Trophoblast cell (in vitro differentiated cells and primary cell): Measurements from ENCODE around the gene KIF1C.

Experiments used
- DNase-seq, 2 donors: peaks; one replicate each; pipeline ENCODE4 v3.0.0-alpha.2; 2016
- H2AFZ ChIP-seq: 2 replicates; pipeline ENCODE4 v1.6.1; 2013; ENCODE audit warnings: low read length, moderate library complexity, mild to moderate bottlenecking; ENCODE audit not compliant: insufficient read depth, poor library complexity
- H2AK5ac ChIP-seq: 2 replicates; pipeline ENCODE4 v1.6.1; 2013; ENCODE audit warnings: mild to moderate bottlenecking, low read length
- H2BK120ac ChIP-seq: 2 replicates; pipeline ENCODE4 v1.6.1; 2013; ENCODE audit warnings: low read length, mild to moderate bottlenecking, moderate library complexity; ENCODE audit not compliant: insufficient read depth, poor library complexity
- H2BK12ac ChIP-seq: 2 replicates; pipeline ENCODE4 v1.6.1; 2013; ENCODE audit warnings: mild to moderate bottlenecking, low read length, moderate library complexity
- H2BK5ac ChIP-seq: 2 replicates; pipeline ENCODE4 v1.6.1; 2013; ENCODE audit warnings: low read length, low read depth, moderate library complexity, mild to moderate bottlenecking; ENCODE audit not compliant: poor library complexity
- H3K14ac ChIP-seq: 2 replicates; pipeline ENCODE4 v1.6.1; 2013; ENCODE audit warnings: mild to moderate bottlenecking, low read length
- H3K18ac ChIP-seq: 2 replicates; pipeline ENCODE4 v1.6.1; 2013; ENCODE audit warnings: mild to moderate bottlenecking, low read length
- H3K23ac ChIP-seq: 2 replicates; pipeline ENCODE4 v1.6.1; 2013; ENCODE audit warnings: low read length
- H3K27ac ChIP-seq: 2 replicates; pipeline ENCODE4 v1.5.1; 2013; ENCODE audit warnings: low read depth, mild to moderate bottlenecking, inconsistent platforms, low read length, moderate library complexity
- H3K27me3 ChIP-seq: 2 replicates; pipeline ENCODE4 v1.6.1; 2013; ENCODE audit warnings: inconsistent platforms, mild to moderate bottlenecking, low read length, moderate library complexity; ENCODE audit not compliant: insufficient read depth
- H3K36me3 ChIP-seq, 2 experiments: 1 replicate in 1 of 2; 2 replicates in 1 of 2; pipeline ENCODE4 v1.6.1; 2013; ENCODE audit warnings: low read length in 2 of 2, mild to moderate bottlenecking in 2 of 2, moderate library complexity in 1 of 2; ENCODE audit not compliant: insufficient read depth in 2 of 2, control insufficient read depth in 1 of 2
- H3K4ac ChIP-seq: 2 replicates; pipeline ENCODE4 v1.6.1; 2013; ENCODE audit warnings: low read depth, mild to moderate bottlenecking, low read length, moderate library complexity
- H3K4me1 ChIP-seq, 2 experiments: 1 replicate in 1 of 2; 2 replicates in 1 of 2; pipeline ENCODE4 v1.6.1; 2013; ENCODE audit warnings: low read length in 2 of 2, mild to moderate bottlenecking in 2 of 2, moderate library complexity in 1 of 2; ENCODE audit not compliant: insufficient read depth in 2 of 2, control insufficient read depth in 1 of 2
- H3K4me2 ChIP-seq: 2 replicates; pipeline ENCODE4 v1.6.1; 2013; ENCODE audit warnings: inconsistent platforms, mild to moderate bottlenecking, low read length, moderate library complexity
- H3K4me3 ChIP-seq: 2 replicates; pipeline ENCODE4 v1.5.1; 2013; ENCODE audit warnings: mild to moderate bottlenecking, low read depth, low read length, inconsistent platforms
- H3K79me1 ChIP-seq: one replicate; pipeline ENCODE4 v1.6.1; 2013; ENCODE audit warnings: low read length
- H3K79me2 ChIP-seq: 2 replicates; pipeline ENCODE4 v1.6.1; 2013; ENCODE audit warnings: low read length, mild to moderate bottlenecking; ENCODE audit not compliant: control insufficient read depth, insufficient read depth, poor library complexity
- H3K9ac ChIP-seq: 2 replicates; pipeline ENCODE4 v1.6.1; 2013; ENCODE audit warnings: mild to moderate bottlenecking, low read length
- H3K9me3 ChIP-seq: 2 replicates; pipeline ENCODE4 v1.6.1; 2013; ENCODE audit warnings: low read depth, mild to moderate bottlenecking, control low read depth, inconsistent platforms, low read length; ENCODE audit not compliant: insufficient read depth
- H4K12ac ChIP-seq: 2 replicates; pipeline ENCODE4 v1.6.1; 2013; ENCODE audit warnings: low read depth, mild to moderate bottlenecking, low read length, moderate library complexity
- H4K8ac ChIP-seq: 2 replicates; pipeline ENCODE4 v1.6.1; 2013; ENCODE audit warnings: low read depth, mild to moderate bottlenecking, low read length, moderate library complexity
- H4K91ac ChIP-seq: one replicate; pipeline ENCODE4 v1.6.1; 2013; ENCODE audit warnings: low read depth, mild to moderate bottlenecking, low read length, moderate library complexity
- WGBS: extraction: QIAGEN DNeasy Blood & Tissue Kit; methylation state at CpG from one replicate; pipeline ENCODE4 v1.1.7; 2013; ENCODE audit warnings: missing lambda C conversion rate; ENCODE audit not compliant: insufficient read length, insufficient coverage; ENCODE audit errors: extremely low coverage; 5-methylcytosine and 5-hydroxymethylcytosine counted together

KIF1C gene

GRCh38 chr17:4982305-4982704 is 15.4 kb upstream of the KIF1C start:
- Histone ChIP-seq H4K12ac (no peak overlapping the region), H3K18ac (no peak overlapping the region), H3K27ac (no peak overlapping the region), H3K4me3 (no peak overlapping the region), H3K4ac (no peak overlapping the region), H3K4me2 (no peak overlapping the region), H4K8ac (no peak overlapping the region), H3K4me1 (peaks cover 8% of the 10 kb centered on the region in 2 experiments), H3K27me3 (no peaks in the 10 kb centered on the region), H3K23ac (no peak overlapping the region), H3K79me2 (peaks cover 3% of the 10 kb centered on the region), H3K14ac (no peak overlapping the region), H2AK5ac (no peak overlapping the region), H2BK12ac (no peak overlapping the region), H2AFZ (no peak overlapping the region), H2BK5ac (no peak overlapping the region), H3K79me1 (peaks cover 7% of the 10 kb centered on the region), H3K9ac (no peak overlapping the region), H3K9me3 (no peaks in the 10 kb centered on the region), H2BK120ac (no peak overlapping the region), H3K36me3 (peaks cover 38 to 40% of the 10 kb centered on the region in 2 experiments), H4K91ac (no peak overlapping the region)
- no CpG with 5 or more reads among the region's 5 CpGs for WGBS
- DNase-seq, result no peak

DNA sequence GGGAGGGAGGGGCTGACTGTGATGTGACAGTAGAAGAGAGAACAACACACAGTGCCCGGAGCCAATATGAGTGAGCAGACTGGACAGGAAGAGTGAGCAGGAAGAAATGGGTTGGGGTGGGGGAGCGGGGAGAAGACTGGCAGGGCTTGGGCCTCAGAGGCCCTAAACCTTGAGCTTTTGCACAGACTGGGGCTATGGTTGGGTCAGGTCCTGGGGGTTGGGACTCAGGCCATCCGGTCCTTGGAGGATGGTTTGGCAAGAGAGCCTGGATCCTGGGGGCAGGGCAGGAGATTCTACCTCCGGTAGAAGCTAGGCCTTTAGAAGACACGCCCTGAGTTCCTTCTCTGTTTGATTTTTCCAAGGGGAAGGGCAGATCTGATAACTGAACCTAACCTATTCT is 11.3 kb upstream of the KIF1C start:
- Histone ChIP-seq H2BK5ac (no peak overlapping the region), H3K27me3 (no peaks in the 10 kb centered on the region), H4K8ac (peak overlapping the region; percentile 17), H4K12ac (peak overlapping the region; percentile 2), H2BK120ac (no peak overlapping the region), H3K4me1 (peaks cover 16 to 19% of the 10 kb centered on the region in 2 experiments), H3K4me3 (no peak overlapping the region), H3K4ac (peak overlapping the region; percentile 27), H3K36me3 (peaks cover 11 to 16% of the 10 kb centered on the region in 2 experiments), H3K27ac (no peak overlapping the region), H2AK5ac (no peak overlapping the region), H3K9ac (no peak overlapping the region), H3K4me2 (peak overlapping the region; percentile 81), H3K79me2 (peaks cover 7% of the 10 kb centered on the region), H3K18ac (no peak overlapping the region), H3K9me3 (no peaks in the 10 kb centered on the region), H3K79me1 (peaks cover 14% of the 10 kb centered on the region), H3K14ac (no peak overlapping the region), H2AFZ (no peak overlapping the region), H4K91ac (no peak overlapping the region), H2BK12ac (no peak overlapping the region), H3K23ac (no peak overlapping the region)
- no CpG with 5 or more reads among the region's 5 CpGs for WGBS
- no peak for DNase-seq

DNA sequence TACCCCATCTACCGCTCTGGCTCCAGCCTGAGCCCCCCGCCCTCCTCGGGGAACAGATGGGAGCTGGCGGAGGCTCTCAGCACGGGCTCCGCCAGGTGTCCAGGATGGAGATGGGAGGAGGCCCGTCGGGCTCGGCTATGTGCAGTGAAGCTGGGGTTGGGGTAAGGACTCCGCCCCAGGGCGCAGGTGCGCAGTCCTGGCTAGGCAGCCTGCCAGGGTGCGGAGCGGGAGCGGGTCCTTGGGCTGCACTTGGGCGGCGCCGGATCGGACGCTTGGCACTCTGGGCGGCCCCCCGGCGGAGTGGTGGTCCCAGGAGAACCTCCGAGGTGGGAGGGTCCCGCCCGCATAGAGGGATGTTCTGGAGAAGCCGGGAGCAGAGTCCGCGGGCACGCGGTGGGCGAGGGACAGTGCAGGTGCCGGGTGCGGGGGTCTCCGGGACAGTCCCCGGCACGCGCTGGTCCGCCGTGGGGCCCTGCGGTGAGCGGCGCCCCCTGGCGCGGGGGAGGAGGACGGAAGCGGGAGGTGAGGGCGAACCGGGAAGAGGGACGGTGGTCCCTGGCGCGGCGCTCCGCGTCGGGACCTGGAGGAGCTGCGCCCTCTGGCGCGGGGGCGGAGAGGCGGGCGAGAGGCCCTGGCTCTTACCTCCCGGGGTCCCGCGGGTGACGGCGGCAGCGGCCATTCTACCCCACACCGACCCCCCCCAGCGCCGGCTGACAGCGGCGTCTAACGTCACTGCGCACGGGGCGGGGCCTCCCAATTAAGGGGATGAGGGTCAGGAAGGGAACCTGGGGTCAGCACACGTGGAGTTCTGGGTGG is 10.6 kb upstream of the KIF1C start, which contains the start of gene CAMTA2:
Gene CAMTA2 (minus strand): TSS at position 725 of the 816 bp plus-strand sequence. CDS start 1,453 bp downstream, outside the sequence.
- WGBS, result no CpG with 5 or more reads among the region's 78 CpGs
- Histone ChIP-seq H3K23ac (no peak within 1 kb of the TSS), H3K27me3 (no peaks in the 10 kb centered on the region), H3K4ac (peak within 1 kb of the TSS; percentile 66), H2BK12ac (no peak within 1 kb of the TSS), H2AFZ (peak within 1 kb of the TSS; percentile 73), H2BK120ac (peak within 1 kb of the TSS; percentile 52), H3K4me3 (peak within 1 kb of the TSS; percentile 79), H3K79me2 (peaks cover 7% of the 10 kb centered on the region), H4K8ac (peak within 1 kb of the TSS; percentile 93), H3K14ac (peak within 1 kb of the TSS; percentile 82), H3K9ac (peak within 1 kb of the TSS; percentile 69), H3K79me1 (peaks cover 14% of the 10 kb centered on the region), H3K18ac (peak within 1 kb of the TSS; percentile 43), H3K27ac (peak within 1 kb of the TSS; percentile 31), H3K4me2 (peak within 1 kb of the TSS; percentile 81), H3K4me1 (peaks cover 16 to 19% of the 10 kb centered on the region in 2 experiments), H3K9me3 (no peaks in the 10 kb centered on the region), H4K12ac (peak within 1 kb of the TSS; percentile 90), H2BK5ac (peak within 1 kb of the TSS; percentile 34), H3K36me3 (peaks cover 10% of the 10 kb centered on the region in 2 experiments), H2AK5ac (peak within 1 kb of the TSS; percentile 74), H4K91ac (peak within 1 kb of the TSS; percentile 88)
- DNase-seq, result peak; percentile 71 to 82

DNA sequence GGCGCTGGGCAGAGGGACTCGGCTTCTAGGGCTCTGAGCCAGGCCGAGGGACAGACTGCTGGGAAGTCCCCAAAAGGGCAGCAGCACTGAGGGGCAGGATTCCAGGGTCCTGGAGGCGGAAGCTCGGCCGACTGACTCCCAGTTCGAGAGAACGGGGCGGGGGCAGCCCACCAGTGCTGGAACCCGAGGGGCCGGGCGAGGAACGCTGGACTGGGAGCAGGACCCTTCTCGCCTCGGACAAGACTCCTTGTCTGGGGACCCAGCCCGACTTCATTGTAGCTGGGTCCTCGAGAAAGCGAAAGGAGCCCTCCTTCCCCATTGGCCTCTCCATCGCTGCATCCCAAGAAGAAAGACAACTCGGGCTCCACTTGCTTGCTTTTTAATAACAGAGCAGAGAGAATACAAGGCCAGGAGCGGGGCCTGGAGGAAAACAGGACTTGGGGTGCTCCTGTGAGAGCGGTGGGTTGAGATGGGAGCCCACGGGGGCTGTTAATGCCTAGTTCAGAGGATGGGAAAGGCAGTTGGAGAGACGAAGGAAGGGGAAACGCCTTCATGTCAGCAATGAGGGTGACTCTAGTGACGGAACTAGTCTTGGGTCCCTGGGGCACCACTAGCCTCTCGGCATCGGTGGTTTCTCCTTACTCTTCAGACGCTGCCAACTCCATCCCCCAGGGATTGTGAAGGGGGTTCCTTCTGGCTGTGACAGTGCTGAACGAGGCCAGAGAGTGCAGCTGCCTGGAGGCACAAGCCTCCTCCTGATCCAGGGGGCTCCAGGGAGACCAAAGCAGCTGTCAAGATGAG is 9.8 kb upstream of the KIF1C start:
- Histone ChIP-seq H3K9ac (peak overlapping the region; percentile 59), H3K36me3 (peaks cover 2% of the 10 kb centered on the region in 2 experiments), H4K91ac (peak overlapping the region; percentile 88), H3K4me3 (peak overlapping the region; percentile 79), H2BK12ac (no peak overlapping the region), H3K14ac (peak overlapping the region; percentile 82), H2BK5ac (peak overlapping the region; percentile 34), H3K23ac (no peak overlapping the region), H3K9me3 (no peaks in the 10 kb centered on the region), H3K79me1 (peaks cover 14% of the 10 kb centered on the region), H3K4me2 (peak overlapping the region; percentile 81), H4K8ac (peak overlapping the region; percentile 93), H3K4ac (peak overlapping the region; percentile 66), H2AFZ (peak overlapping the region; percentile 73), H3K27ac (no peak overlapping the region), H3K4me1 (peaks cover 16 to 19% of the 10 kb centered on the region in 2 experiments), H3K27me3 (no peaks in the 10 kb centered on the region), H2AK5ac (peak overlapping the region; percentile 74), H4K12ac (peak overlapping the region; percentile 90), H3K18ac (peak overlapping the region; percentile 24), H3K79me2 (peaks cover 7% of the 10 kb centered on the region), H2BK120ac (peak overlapping the region; percentile 52)
- no CpG with 5 or more reads among the region's 30 CpGs for WGBS
- DNase-seq, result peak in 1 of 2 donors; percentile 7
